Lower leg skin (tissue), 4 donors: ENCODE data around the gene PPP2R5E. TPM values are rescaled to one million over a fixed set of nuclear protein-coding genes. Genes with fewer than 3 reads are reported as not detected.

Source experiments
- DNase-seq, 2 donors: peaks; one replicate each; pipeline ENCODE4 v3.0.0-alpha.2; 2019; ENCODE audit warnings: low spot score in 2 of 2
- H3K4me3 ChIP-seq: fragments of 200-600 bp; sonication (generic); 2 replicates; pipeline ENCODE4 v1.5.1; 2017; ENCODE audit warnings: mild to moderate bottlenecking, low read depth; ENCODE audit not compliant: poor library complexity, severe bottlenecking
- CTCF ChIP-seq, 3 donors: fragments of 450-650 bp; IDR thresholded peaks; one replicate each; pipeline ENCODE4 v1.5.1; 2016; ENCODE audit warnings: antibody characterized with exemption in 3 of 3, mild to moderate bottlenecking in 3 of 3, moderate library complexity in 2 of 3
- POLR2A ChIP-seq, 2 donors: fragments of 450-650 bp; IDR thresholded peaks; one replicate each; pipeline ENCODE4 v1.6.1; 2016 to 2017; ENCODE audit warnings: antibody characterized with exemption in 2 of 2, mild to moderate bottlenecking in 1 of 2, moderate library complexity in 1 of 2
- WGBS, 2 donors: methylation state at CpG; one replicate each; pipeline ENCODE4 v1.1.5; 2018; 5-methylcytosine and 5-hydroxymethylcytosine counted together
- intact Hi-C: fragments of 100-400 bp; cut with DNase I; formaldehyde crosslinking; loops from one replicate; pipeline ENCODE4 v1.15.0; 2023; ENCODE audit warnings: low total_unique reads
- total RNA-seq, 4 donors: library from RNA; depleted of rRNA; stranded (reverse); fragments of >200 nt; gene quantifications; one replicate each; pipeline ENCODE4 v1.1.0, GENCODE V29; 2016

PPP2R5E gene
- total RNA-seq, 4 donors from 2014 or later: 15.0 to 22.5 (median 18.2) TPM

GRCh38 chr14:63435204-63435603 lies 108.0 kb downstream of the PPP2R5E start:
- H3K4me3 ChIP-seq: no peak overlapping the region
- no peak for TF ChIP-seq POLR2A (IDR thresholded peaks at IDR 0.05)
- no peak for TF ChIP-seq CTCF (IDR thresholded peaks at IDR 0.05)
- DNase-seq: no peak
- intact Hi-C loops: no loop called here
- WGBS, 2 donors: 63 to 66% methylated on average over 2 of the region's 2 CpGs

- H3K4me3 ChIP-seq: no peak overlapping the region
- no peak for DNase-seq
- intact Hi-C loops: no loop called here
- TF ChIP-seq POLR2A (IDR thresholded peaks at IDR 0.05): no peak
- no peak for TF ChIP-seq CTCF (IDR thresholded peaks at IDR 0.05)
- 98 to 99% methylated on average over 4 of the region's 4 CpGs for WGBS, 2 donors
These were observed 110.2 kb downstream of the PPP2R5E start for GRCh38 chr14:63432888-63433552.

DNA sequence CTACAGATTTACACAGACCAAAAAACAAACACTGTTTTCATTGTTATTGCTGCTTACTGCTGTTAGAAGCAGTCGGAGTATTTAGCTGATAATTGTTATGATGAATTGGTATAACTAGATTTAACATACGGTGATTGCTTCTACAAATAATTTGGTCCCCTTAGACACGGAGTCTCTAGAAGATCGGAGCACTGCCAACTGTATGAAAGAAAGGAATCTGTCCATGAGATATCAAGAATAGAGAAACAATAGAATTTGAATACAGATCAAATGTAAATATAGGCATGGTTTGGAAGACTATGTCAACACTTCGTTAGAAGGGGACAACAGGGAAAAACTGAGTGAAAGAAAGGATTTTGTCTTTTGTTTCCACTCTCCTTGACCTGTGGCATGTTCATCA lies 110.9 kb downstream of the PPP2R5E start:
- DNase-seq: no peak
- no peak overlapping the region for H3K4me3 ChIP-seq
- WGBS, 2 donors: 75 to 84% methylated on average over 5 of the region's 5 CpGs
- TF ChIP-seq CTCF (IDR thresholded peaks at IDR 0.05) (no peak), POLR2A (IDR thresholded peaks at IDR 0.05) (no peak)
- intact Hi-C loops: no loop called here

GRCh38 chr14:63431466-63431865 lies 111.7 kb downstream of the PPP2R5E start:
- no peak for DNase-seq
- 89 to 93% methylated on average over 3 of the region's 3 CpGs for WGBS, 2 donors
- intact Hi-C loops: no loop called here
- TF ChIP-seq POLR2A (IDR thresholded peaks at IDR 0.05): no peak
- no peak for TF ChIP-seq CTCF (IDR thresholded peaks at IDR 0.05)
- H3K4me3 ChIP-seq: no peak overlapping the region

DNA sequence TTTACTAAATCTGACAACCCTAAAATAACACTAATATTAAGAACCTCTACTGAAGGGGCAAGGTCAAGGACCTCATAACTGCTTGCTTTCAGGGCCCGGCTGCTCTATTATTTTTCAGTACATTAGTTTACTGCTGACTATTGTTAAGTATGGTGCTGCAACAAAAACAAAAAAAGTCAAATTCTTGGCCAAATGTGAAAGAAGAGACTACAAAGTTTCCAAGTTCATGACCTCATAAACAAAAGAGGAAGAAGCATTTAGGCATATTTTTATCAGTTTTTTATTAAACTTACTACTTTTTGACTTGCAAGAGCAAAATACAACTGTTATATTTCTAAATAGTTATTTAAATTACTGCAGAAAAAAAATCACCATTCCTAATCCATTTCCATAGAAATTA lies 114.7 kb downstream of the PPP2R5E start:
- TF ChIP-seq POLR2A (IDR thresholded peaks at IDR 0.05) (no peak), CTCF (IDR thresholded peaks at IDR 0.05) (no peak)
- intact Hi-C loops: no loop called here
- DNase-seq: no peak
- no peak overlapping the region for H3K4me3 ChIP-seq
- WGBS, 2 donors: 75 to 82% methylated on average over 1 of the region's 1 CpG

GRCh38 chr14:63426838-63427352 lies 116.3 kb downstream of the PPP2R5E start:
- 91 to 92% methylated on average over 6 of the region's 6 CpGs for WGBS, 2 donors
- intact Hi-C loops: no loop called here
- H3K4me3 ChIP-seq: no peak overlapping the region
- DNase-seq: no peak
- TF ChIP-seq POLR2A (IDR thresholded peaks at IDR 0.05) (no peak), CTCF (IDR thresholded peaks at IDR 0.05) (no peak)
